ENCODE data around the gene HIVEP3.

The HIVEP3 gene

DNA sequence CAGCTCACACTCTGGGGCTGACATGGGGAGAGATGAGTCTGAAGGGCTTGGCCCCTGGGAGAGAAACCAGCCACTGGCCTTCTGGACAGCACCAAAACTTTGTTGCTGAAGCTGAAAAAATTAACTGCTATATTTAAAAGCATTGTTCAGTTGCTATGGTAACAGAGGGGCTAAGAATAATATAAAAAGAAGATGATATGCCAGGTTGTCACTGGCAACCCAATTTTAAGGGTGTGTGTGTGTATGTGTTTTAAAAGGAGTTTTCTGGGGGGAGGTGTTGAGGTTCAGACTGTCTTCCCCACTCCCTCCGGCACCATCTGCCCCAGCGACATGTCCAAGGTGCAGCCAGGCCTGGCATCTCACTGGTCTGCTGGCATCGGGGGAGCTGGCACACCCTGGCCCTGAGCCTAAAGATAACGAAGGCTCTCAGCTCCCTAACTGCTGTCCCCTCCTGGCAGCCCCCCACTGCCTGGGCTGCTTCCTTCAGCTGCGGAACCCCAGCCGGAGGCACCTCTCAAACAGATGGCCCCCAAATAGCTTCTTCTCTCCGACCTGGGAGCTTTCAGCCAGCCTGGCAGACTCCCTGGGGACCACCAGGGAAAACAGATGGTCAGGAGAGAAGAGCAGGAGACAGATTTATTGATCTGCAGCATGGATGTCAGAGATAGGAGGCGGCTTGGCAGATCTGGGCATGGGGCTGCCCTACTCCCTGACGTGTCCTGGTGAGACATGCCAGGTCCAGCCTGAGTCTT, 203.9 kb downstream of the HIVEP3 start:
- Histone ChIP-seq H3K79me2 (ENCODE audit: insufficient read depth, low read length) (no peaks in the 10 kb centered on the region), H3F3A (ENCODE audit: insufficient read depth, low read length) (no peaks in the 10 kb centered on the region), H2AFZ (ENCODE audit: low read length) (no peak overlapping the region), H3K27ac (ENCODE audit: low read depth, low read length, poor library complexity, severe bottlenecking) (no peak overlapping the region), H3K27me3 (ENCODE audit: insufficient read depth, low read length) (no peaks in the 10 kb centered on the region), H3K9me3 (ENCODE audit: low read length) (no peaks in the 10 kb centered on the region), H4K20me1 (ENCODE audit: insufficient read depth, low read length) (no peaks in the 10 kb centered on the region), H3K9ac (ENCODE audit: low read length) (no peak overlapping the region), H3K9me2 (ENCODE audit: low read depth, low read length) (no peaks in the 10 kb centered on the region), H3K4me1 (ENCODE audit: insufficient read depth, low read length, severe bottlenecking) (no peaks in the 10 kb centered on the region), H3K4me3 (ENCODE audit: low read depth, low read length, poor library complexity, severe bottlenecking) (no peak overlapping the region), H3K4me2 (ENCODE audit: low read length) (no peak overlapping the region), H3K36me3 (ENCODE audit: insufficient read depth, low read length) (no peaks in the 10 kb centered on the region)
- TF ChIP-seq EZH2 (IDR thresholded peaks at IDR 0.05; ENCODE audit: borderline replicate concordance, low read length) = no peak
- TF ChIP-seq, protein P1, sequence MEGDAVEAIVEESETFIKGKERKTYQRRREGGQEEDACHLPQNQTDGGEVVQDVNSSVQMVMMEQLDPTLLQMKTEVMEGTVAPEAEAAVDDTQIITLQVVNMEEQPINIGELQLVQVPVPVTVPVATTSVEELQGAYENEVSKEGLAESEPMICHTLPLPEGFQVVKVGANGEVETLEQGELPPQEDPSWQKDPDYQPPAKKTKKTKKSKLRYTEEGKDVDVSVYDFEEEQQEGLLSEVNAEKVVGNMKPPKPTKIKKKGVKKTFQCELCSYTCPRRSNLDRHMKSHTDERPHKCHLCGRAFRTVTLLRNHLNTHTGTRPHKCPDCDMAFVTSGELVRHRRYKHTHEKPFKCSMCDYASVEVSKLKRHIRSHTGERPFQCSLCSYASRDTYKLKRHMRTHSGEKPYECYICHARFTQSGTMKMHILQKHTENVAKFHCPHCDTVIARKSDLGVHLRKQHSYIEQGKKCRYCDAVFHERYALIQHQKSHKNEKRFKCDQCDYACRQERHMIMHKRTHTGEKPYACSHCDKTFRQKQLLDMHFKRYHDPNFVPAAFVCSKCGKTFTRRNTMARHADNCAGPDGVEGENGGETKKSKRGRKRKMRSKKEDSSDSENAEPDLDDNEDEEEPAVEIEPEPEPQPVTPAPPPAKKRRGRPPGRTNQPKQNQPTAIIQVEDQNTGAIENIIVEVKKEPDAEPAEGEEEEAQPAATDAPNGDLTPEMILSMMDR (IDR thresholded peaks at IDR 0.05; ENCODE audit: low read length) = no peak

DNA sequence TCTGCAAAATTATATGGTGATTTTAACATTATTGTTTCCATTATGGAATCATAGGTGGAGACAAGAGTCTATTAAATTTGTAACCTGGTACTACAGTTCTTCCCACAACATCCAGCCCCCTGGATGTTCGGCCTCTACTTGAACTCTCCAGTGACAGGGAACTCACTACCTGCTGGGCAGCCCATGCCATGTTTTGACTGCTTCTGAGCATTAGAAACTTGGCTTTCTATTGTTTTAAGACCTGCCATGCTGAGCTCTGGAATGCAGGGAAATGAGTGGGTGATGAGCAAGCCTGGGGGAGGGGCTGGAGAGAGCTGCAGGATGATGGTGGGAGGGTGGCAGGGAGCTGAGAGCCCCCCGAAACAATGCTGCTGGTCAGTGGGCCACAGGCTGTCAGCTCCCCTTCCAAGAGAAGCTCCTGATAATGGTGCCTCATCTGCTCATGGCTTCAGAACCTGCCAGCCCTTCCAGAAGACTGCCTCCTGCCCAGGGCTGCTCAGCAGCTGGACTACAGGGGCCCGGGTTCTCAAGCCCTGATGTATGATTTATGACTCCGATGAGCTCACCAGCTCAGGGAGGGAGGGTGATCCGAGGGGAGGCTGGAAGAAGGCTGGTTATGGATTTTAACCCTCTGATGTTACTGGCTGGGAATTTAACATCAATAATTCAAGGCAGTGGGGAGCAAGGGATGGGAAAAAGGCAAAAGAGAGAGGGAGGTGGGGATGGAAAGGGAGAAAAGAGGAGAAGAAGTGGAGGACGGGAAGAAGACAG, 205.0 kb downstream of the HIVEP3 start:
- Histone ChIP-seq H3K9me2 (ENCODE audit: low read depth, low read length) (no peaks in the 10 kb centered on the region), H3K4me2 (ENCODE audit: low read length) (no peak overlapping the region), H4K20me1 (ENCODE audit: insufficient read depth, low read length) (no peaks in the 10 kb centered on the region), H3K9me3 (ENCODE audit: low read length) (no peaks in the 10 kb centered on the region), H3K27me3 (ENCODE audit: insufficient read depth, low read length) (no peaks in the 10 kb centered on the region), H3F3A (ENCODE audit: insufficient read depth, low read length) (no peaks in the 10 kb centered on the region), H3K4me1 (ENCODE audit: insufficient read depth, low read length, severe bottlenecking) (no peaks in the 10 kb centered on the region), H3K4me3 (ENCODE audit: low read depth, low read length, poor library complexity, severe bottlenecking) (no peak overlapping the region), H3K79me2 (ENCODE audit: insufficient read depth, low read length) (no peaks in the 10 kb centered on the region), H3K27ac (ENCODE audit: low read depth, low read length, poor library complexity, severe bottlenecking) (no peak overlapping the region), H2AFZ (ENCODE audit: low read length) (no peak overlapping the region), H3K36me3 (ENCODE audit: insufficient read depth, low read length) (no peaks in the 10 kb centered on the region), H3K9ac (ENCODE audit: low read length) (no peak overlapping the region)
- TF ChIP-seq EZH2 (IDR thresholded peaks at IDR 0.05; ENCODE audit: borderline replicate concordance, low read length) = no peak
- TF ChIP-seq, protein P1 (IDR thresholded peaks at IDR 0.05; ENCODE audit: low read length) = no peak

DNA sequence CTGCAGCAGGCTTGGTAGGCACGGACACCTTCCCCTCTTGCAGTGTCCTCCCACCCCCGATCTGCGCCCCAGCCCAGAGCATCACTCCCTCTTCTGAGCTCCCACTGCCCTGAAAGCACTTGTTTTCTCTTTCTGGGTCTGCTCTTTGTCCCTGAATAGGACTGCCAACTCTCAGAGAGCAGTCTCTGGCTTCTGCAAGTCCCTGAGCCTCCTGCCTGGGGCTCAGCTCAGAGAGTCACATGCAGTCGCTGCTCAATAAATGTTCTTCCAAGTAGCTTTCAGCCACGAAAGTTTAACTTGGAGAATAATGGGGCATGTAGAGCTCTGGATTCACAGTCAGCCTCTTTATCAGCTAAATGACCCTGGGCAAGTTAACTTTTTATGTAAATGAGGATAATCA, 205.6 kb downstream of the HIVEP3 start:
- H3K9me3 ChIP-seq (ENCODE audit: low read length) = no peaks in the 10 kb centered on the region
- no peak overlapping the region for H3K27ac ChIP-seq (ENCODE audit: low read depth, low read length, poor library complexity, severe bottlenecking)
- no peak for TF ChIP-seq EZH2 (IDR thresholded peaks at IDR 0.05; ENCODE audit: borderline replicate concordance, low read length)
- TF ChIP-seq, protein P1 (IDR thresholded peaks at IDR 0.05; ENCODE audit: low read length) = no peak
- no peak overlapping the region for H3K9ac ChIP-seq (ENCODE audit: low read length)
- no peaks in the 10 kb centered on the region for H3F3A ChIP-seq (ENCODE audit: insufficient read depth, low read length)
- no peaks in the 10 kb centered on the region for H3K79me2 ChIP-seq (ENCODE audit: insufficient read depth, low read length)
- H4K20me1 ChIP-seq (ENCODE audit: insufficient read depth, low read length) = no peaks in the 10 kb centered on the region
- no peak overlapping the region for H3K4me2 ChIP-seq (ENCODE audit: low read length)
- no peaks in the 10 kb centered on the region for H3K36me3 ChIP-seq (ENCODE audit: insufficient read depth, low read length)
- no peaks in the 10 kb centered on the region for H3K4me1 ChIP-seq (ENCODE audit: insufficient read depth, low read length, severe bottlenecking)
- H2AFZ ChIP-seq (ENCODE audit: low read length) = no peak overlapping the region
- H3K4me3 ChIP-seq (ENCODE audit: low read depth, low read length, poor library complexity, severe bottlenecking) = no peak overlapping the region
- no peaks in the 10 kb centered on the region for H3K27me3 ChIP-seq (ENCODE audit: insufficient read depth, low read length)
- no peaks in the 10 kb centered on the region for H3K9me2 ChIP-seq (ENCODE audit: low read depth, low read length)

Measured in OCI-LY1 (cell line).